Hepatocyte (in vitro differentiated cells): ENCODE data around the gene GPRASP3.

ENCODE experiments used
- EZH2 ChIP-seq: fragments of 200-600 bp; sonication (generic); IDR thresholded peaks from 2 replicates; pipeline ENCODE4 v1.6.1; 2016; ENCODE audit warnings: antibody characterized with exemption, mild to moderate bottlenecking, borderline replicate concordance
- EZH2phosphoT487 ChIP-seq: fragments of 200-600 bp; sonication (generic); IDR thresholded peaks from one replicate; pipeline ENCODE4 v1.6.1; 2018; ENCODE audit warnings: antibody characterized with exemption, mild to moderate bottlenecking, low read depth, moderate library complexity; ENCODE audit not compliant: unreplicated experiment, severe bottlenecking
- TF ChIP-seq, protein P1 (sequence below): fragments of 200-600 bp; sonication (generic); IDR thresholded peaks from 2 replicates; pipeline ENCODE4 v1.5.1; 2016; ENCODE audit warnings: antibody characterized with exemption, mild to moderate bottlenecking; ENCODE audit not compliant: poor library complexity

DNA sequence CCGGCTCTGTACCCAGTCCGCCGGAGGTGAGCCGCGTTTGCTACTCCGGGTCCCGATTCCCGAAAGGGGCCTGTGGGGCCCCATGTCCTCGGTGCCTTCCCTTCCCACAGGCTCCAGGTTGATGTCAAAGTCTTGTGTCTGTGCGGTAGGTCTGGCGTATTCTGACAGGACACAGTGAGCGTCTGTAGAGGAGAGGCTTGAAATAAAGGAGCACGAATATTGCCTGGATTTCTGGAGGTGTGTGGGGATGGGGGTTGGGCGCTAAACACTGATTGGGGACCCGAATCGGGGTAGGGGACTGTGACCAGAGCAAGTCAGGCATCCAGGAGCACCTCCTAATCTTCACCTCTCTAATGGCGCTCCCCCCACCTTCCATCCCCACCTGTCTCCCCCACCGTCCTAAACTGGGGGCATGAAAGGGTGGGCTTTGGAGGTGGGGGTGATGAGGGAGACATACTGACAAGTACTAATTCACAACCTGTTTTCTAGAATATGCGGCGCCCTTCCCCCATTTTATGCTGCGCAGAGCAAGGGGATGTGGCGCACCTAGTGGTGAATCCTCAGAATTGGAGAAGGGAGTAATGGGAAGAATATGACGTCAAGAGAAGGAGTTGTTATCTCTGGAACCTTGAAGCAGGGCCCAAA is 7.4 kb upstream of the GPRASP3 start:
- TF ChIP-seq EZH2phosphoT487 (no peak), EZH2 (no peak)
- TF ChIP-seq, protein P1, sequence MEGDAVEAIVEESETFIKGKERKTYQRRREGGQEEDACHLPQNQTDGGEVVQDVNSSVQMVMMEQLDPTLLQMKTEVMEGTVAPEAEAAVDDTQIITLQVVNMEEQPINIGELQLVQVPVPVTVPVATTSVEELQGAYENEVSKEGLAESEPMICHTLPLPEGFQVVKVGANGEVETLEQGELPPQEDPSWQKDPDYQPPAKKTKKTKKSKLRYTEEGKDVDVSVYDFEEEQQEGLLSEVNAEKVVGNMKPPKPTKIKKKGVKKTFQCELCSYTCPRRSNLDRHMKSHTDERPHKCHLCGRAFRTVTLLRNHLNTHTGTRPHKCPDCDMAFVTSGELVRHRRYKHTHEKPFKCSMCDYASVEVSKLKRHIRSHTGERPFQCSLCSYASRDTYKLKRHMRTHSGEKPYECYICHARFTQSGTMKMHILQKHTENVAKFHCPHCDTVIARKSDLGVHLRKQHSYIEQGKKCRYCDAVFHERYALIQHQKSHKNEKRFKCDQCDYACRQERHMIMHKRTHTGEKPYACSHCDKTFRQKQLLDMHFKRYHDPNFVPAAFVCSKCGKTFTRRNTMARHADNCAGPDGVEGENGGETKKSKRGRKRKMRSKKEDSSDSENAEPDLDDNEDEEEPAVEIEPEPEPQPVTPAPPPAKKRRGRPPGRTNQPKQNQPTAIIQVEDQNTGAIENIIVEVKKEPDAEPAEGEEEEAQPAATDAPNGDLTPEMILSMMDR, result peak; percentile 52
